Measurements from ENCODE around the gene PRKACG.

DNA sequence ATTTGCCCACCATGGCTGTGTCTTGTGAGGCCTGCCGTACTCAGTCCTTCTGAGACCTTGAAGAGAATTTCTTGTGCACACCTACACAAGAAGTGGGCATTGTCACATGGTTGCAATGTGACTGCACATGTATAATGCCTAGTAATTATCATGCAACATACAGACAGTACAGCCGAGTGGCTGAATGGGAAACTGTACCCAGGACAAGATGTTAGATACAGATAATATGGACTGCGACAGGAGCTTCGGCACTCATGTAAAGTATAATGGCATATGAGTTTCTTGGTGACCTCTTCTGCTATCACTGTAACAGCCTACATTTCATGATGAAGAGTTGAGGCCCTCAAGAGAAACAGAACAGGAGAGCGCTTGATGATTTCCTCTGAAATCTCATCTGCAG is 4.8 kb upstream of the PRKACG start:
- TF ChIP-seq POLR2A (IDR thresholded peaks at IDR 0.05) (no peak), POLR2AphosphoS5 (IDR thresholded peaks at IDR 0.05) (no peak)
- TF ChIP-seq, protein P1, sequence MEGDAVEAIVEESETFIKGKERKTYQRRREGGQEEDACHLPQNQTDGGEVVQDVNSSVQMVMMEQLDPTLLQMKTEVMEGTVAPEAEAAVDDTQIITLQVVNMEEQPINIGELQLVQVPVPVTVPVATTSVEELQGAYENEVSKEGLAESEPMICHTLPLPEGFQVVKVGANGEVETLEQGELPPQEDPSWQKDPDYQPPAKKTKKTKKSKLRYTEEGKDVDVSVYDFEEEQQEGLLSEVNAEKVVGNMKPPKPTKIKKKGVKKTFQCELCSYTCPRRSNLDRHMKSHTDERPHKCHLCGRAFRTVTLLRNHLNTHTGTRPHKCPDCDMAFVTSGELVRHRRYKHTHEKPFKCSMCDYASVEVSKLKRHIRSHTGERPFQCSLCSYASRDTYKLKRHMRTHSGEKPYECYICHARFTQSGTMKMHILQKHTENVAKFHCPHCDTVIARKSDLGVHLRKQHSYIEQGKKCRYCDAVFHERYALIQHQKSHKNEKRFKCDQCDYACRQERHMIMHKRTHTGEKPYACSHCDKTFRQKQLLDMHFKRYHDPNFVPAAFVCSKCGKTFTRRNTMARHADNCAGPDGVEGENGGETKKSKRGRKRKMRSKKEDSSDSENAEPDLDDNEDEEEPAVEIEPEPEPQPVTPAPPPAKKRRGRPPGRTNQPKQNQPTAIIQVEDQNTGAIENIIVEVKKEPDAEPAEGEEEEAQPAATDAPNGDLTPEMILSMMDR (IDR thresholded peaks at IDR 0.05): no peak
